Measurements from ENCODE around the gene ADAP1. TPM values are rescaled to one million over a fixed set of nuclear protein-coding genes. Genes with fewer than 3 reads are reported as not detected.

Gene ADAP1
- total RNA-seq, 1 experiment from 2014 or later: 77.6 TPM

- Histone ChIP-seq H3K27me3 (replicated peaks; ENCODE audit: control insufficient read depth, insufficient read depth, low read length) (no peaks in the 10 kb centered on the region), H3K4me1 (peaks cover 18% of the 10 kb centered on the region), H3K4me3 (ENCODE audit: low read depth, low read length) (no peak overlapping the region), H3K9me3 (no peaks in the 10 kb centered on the region), H3K36me3 (ENCODE audit: control insufficient read depth, insufficient read depth, low read length) (no peaks in the 10 kb centered on the region)
- no peaks in the 10 kb centered on the region for H3K9me3 Mint-ChIP-seq (ENCODE audit: unreplicated experiment)
- H3K4me1 Mint-ChIP-seq (ENCODE audit: low read depth, unreplicated experiment): no peaks in the 10 kb centered on the region
- no peak for DNase-seq
- POLR2A ChIA-PET: no interaction called here
- intact Hi-C loops (cut with micrococcal nuclease; ENCODE audit: unreplicated experiment): no loop called here
- H3K27me3 Mint-ChIP-seq (ENCODE audit: insufficient read depth, unreplicated experiment): no peaks in the 10 kb centered on the region
- H3K4me3 Mint-ChIP-seq (ENCODE audit: unreplicated experiment): peak overlapping the region; percentile 55
- CTCF ChIA-PET: no interaction called here
- H3K27ac Mint-ChIP-seq (ENCODE audit: unreplicated experiment): no peak overlapping the region
- TSS peak; percentile 38 for BruUV-seq (replicated peaks)
- H3K36me3 Mint-ChIP-seq (ENCODE audit: insufficient read depth, unreplicated experiment): peaks cover under 1% of the 10 kb centered on the region
- no peak for TF ChIP-seq CTCF (IDR thresholded peaks at IDR 0.05; ENCODE audit: insufficient read depth in 1 of 2, low read depth in 1 of 2, low read length in 1 of 2, severe bottlenecking in 1 of 2, unreplicated experiment in 1 of 2)
These were observed 1.6 kb upstream of the ADAP1 start for GRCh38 chr7:956031-956430.

GRCh38 chr7:953547-954327 lies 743 bp downstream of the ADAP1 start:
- DNase-seq: peak; percentile 67 to 74
- no peaks in the 10 kb centered on the region for H3K9me3 Mint-ChIP-seq (ENCODE audit: unreplicated experiment)
- H3K27me3 ChIP-seq (replicated peaks; ENCODE audit: control insufficient read depth, insufficient read depth, low read length): no peaks in the 10 kb centered on the region
- no peaks in the 10 kb centered on the region for H3K27me3 Mint-ChIP-seq (ENCODE audit: insufficient read depth, unreplicated experiment)
- POLR2A ChIA-PET: no interaction called here
- H3K9me3 ChIP-seq: no peaks in the 10 kb centered on the region
- intact Hi-C loops (cut with micrococcal nuclease; ENCODE audit: unreplicated experiment): loop anchor here (2.0 kb wide), 1 partner anchor 77 kb away; the partner anchor contains the start of gene GET4
- no peaks in the 10 kb centered on the region for H3K4me1 Mint-ChIP-seq (ENCODE audit: low read depth, unreplicated experiment)
- TSS peak; percentile 30 for BruUV-seq (replicated peaks)
- H3K4me3 Mint-ChIP-seq (ENCODE audit: unreplicated experiment): peak overlapping the region; percentile 59
- no peaks in the 10 kb centered on the region for H3K36me3 ChIP-seq (ENCODE audit: control insufficient read depth, insufficient read depth, low read length)
- CTCF ChIA-PET: no interaction called here
- no peak overlapping the region for H3K27ac Mint-ChIP-seq (ENCODE audit: unreplicated experiment)
- peaks cover 20% of the 10 kb centered on the region for H3K36me3 Mint-ChIP-seq (ENCODE audit: insufficient read depth, unreplicated experiment)
- no peak for TF ChIP-seq CTCF (IDR thresholded peaks at IDR 0.05; ENCODE audit: insufficient read depth in 1 of 2, low read depth in 1 of 2, low read length in 1 of 2, severe bottlenecking in 1 of 2, unreplicated experiment in 1 of 2)
- H3K4me1 ChIP-seq: peaks cover 18% of the 10 kb centered on the region
- peak overlapping the region; percentile 92 for H3K4me3 ChIP-seq (ENCODE audit: low read depth, low read length)

GRCh38 chr7:952548-953441 lies 1.7 kb downstream of the ADAP1 start:
- peaks cover 23% of the 10 kb centered on the region for H3K36me3 Mint-ChIP-seq (ENCODE audit: insufficient read depth, unreplicated experiment)
- CTCF ChIA-PET: no interaction called here
- peak overlapping the region; percentile 59 for H3K4me3 Mint-ChIP-seq (ENCODE audit: unreplicated experiment)
- H3K9me3 Mint-ChIP-seq (ENCODE audit: unreplicated experiment): no peaks in the 10 kb centered on the region
- H3K4me1 Mint-ChIP-seq (ENCODE audit: low read depth, unreplicated experiment): no peaks in the 10 kb centered on the region
- no peak for DNase-seq
- no peaks in the 10 kb centered on the region for H3K9me3 ChIP-seq
- POLR2A ChIA-PET: no interaction called here
- no peak for TF ChIP-seq CTCF (IDR thresholded peaks at IDR 0.05; ENCODE audit: insufficient read depth in 1 of 2, low read depth in 1 of 2, low read length in 1 of 2, severe bottlenecking in 1 of 2, unreplicated experiment in 1 of 2)
- intact Hi-C loops (cut with micrococcal nuclease; ENCODE audit: unreplicated experiment): loop anchor here (2.0 kb wide), 1 partner anchor 76 kb away; the partner anchor contains the start of gene GET4
- peak overlapping the region; percentile 92 for H3K4me3 ChIP-seq (ENCODE audit: low read depth, low read length)
- no peaks in the 10 kb centered on the region for H3K27me3 Mint-ChIP-seq (ENCODE audit: insufficient read depth, unreplicated experiment)
- no TSS peak for BruUV-seq (replicated peaks)
- no peak overlapping the region for H3K27ac Mint-ChIP-seq (ENCODE audit: unreplicated experiment)
- H3K27me3 ChIP-seq (replicated peaks; ENCODE audit: control insufficient read depth, insufficient read depth, low read length): no peaks in the 10 kb centered on the region
- H3K4me1 ChIP-seq: peaks cover 21% of the 10 kb centered on the region
- no peaks in the 10 kb centered on the region for H3K36me3 ChIP-seq (ENCODE audit: control insufficient read depth, insufficient read depth, low read length)

Data from Caco-2 (cell line).